ENCODE measurements around the gene BCL11B.

DNA sequence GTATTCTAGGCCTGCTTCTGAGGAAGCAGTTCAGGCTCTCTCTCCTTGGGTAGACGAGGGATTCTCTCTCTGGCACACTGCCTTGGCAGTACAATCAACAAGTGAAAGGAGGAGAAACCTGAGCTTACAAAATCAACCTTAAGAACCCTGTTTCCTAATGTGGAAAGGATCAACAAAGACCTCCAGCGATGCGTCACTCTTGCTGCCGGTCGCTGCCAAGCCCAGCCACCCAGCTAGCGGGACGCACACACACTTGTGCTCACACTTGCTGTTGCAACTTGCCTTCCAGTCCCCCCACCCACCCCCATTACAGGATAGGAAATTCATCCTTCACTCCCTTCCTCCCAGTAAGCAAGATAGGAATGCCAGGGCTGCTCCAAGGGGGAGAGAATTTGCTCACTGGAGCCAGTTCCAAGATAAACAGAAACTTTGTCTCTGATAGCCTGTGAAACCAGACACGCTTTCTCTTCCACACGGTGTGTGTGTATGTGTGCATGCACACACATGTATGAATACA, 144.3 kb downstream of the BCL11B start:
- TF ChIP-seq, protein P1, sequence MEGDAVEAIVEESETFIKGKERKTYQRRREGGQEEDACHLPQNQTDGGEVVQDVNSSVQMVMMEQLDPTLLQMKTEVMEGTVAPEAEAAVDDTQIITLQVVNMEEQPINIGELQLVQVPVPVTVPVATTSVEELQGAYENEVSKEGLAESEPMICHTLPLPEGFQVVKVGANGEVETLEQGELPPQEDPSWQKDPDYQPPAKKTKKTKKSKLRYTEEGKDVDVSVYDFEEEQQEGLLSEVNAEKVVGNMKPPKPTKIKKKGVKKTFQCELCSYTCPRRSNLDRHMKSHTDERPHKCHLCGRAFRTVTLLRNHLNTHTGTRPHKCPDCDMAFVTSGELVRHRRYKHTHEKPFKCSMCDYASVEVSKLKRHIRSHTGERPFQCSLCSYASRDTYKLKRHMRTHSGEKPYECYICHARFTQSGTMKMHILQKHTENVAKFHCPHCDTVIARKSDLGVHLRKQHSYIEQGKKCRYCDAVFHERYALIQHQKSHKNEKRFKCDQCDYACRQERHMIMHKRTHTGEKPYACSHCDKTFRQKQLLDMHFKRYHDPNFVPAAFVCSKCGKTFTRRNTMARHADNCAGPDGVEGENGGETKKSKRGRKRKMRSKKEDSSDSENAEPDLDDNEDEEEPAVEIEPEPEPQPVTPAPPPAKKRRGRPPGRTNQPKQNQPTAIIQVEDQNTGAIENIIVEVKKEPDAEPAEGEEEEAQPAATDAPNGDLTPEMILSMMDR (IDR thresholded peaks at IDR 0.05) = no peak
- no peak for TF ChIP-seq EZH2phosphoT487 (IDR thresholded peaks at IDR 0.05)
- TF ChIP-seq EZH2 (IDR thresholded peaks at IDR 0.05) = no peak

Measured in neural progenitor cell (in vitro differentiated cells).